ENCODE data around the gene FBXO48. TPM values are rescaled to one million over a fixed set of nuclear protein-coding genes. Genes with fewer than 3 reads are reported as not detected.

FBXO48 gene
- polyA plus RNA-seq, 1 donor: 2.5 TPM

GRCh38 chr2:68438455-68439303 is 28.4 kb downstream of the FBXO48 start:
- Histone ChIP-seq H3K27me3 (ENCODE audit: control insufficient read depth, insufficient read depth, low read length) (peaks cover 3% of the 10 kb centered on the region), H3K4me1 (ENCODE audit: control insufficient read depth, insufficient read depth, low read length) (no peaks in the 10 kb centered on the region), H3K4me3 (ENCODE audit: low read length) (no peak overlapping the region), H3K27ac (ENCODE audit: low read length) (no peak overlapping the region), H3K9me3 (ENCODE audit: control insufficient read depth, low read depth, low read length) (no peaks in the 10 kb centered on the region), H3K36me3 (ENCODE audit: control insufficient read depth, insufficient read depth, low read length) (no peaks in the 10 kb centered on the region)
- 45% methylated on average over 2 of the region's 7 CpGs for WGBS (ENCODE audit: insufficient coverage, low lambda C conversion rate)
- DNase-seq: no peak

- H3K27me3 ChIP-seq (ENCODE audit: control insufficient read depth, insufficient read depth, low read length): peaks cover 3% of the 10 kb centered on the region
- H3K4me1 ChIP-seq (ENCODE audit: control insufficient read depth, insufficient read depth, low read length): no peaks in the 10 kb centered on the region
- no peak for DNase-seq
- H3K4me3 ChIP-seq (ENCODE audit: low read length): no peak overlapping the region
- WGBS (ENCODE audit: insufficient coverage, low lambda C conversion rate): no CpG with 5 or more reads among the region's 4 CpGs
- H3K9me3 ChIP-seq (ENCODE audit: control insufficient read depth, low read depth, low read length): peaks cover 3% of the 10 kb centered on the region
- H3K36me3 ChIP-seq (ENCODE audit: control insufficient read depth, insufficient read depth, low read length): no peaks in the 10 kb centered on the region
- no peak overlapping the region for H3K27ac ChIP-seq (ENCODE audit: low read length)
These were observed 30.8 kb downstream of the FBXO48 start for GRCh38 chr2:68436270-68436669.

- Histone ChIP-seq H3K27ac (ENCODE audit: low read length) (no peak overlapping the region), H3K4me3 (ENCODE audit: low read length) (no peak overlapping the region), H3K4me1 (ENCODE audit: control insufficient read depth, insufficient read depth, low read length) (no peaks in the 10 kb centered on the region), H3K36me3 (ENCODE audit: control insufficient read depth, insufficient read depth, low read length) (no peaks in the 10 kb centered on the region), H3K9me3 (ENCODE audit: control insufficient read depth, low read depth, low read length) (peaks cover 3% of the 10 kb centered on the region), H3K27me3 (ENCODE audit: control insufficient read depth, insufficient read depth, low read length) (peaks cover 3% of the 10 kb centered on the region)
- no peak for DNase-seq
These were observed 31.5 kb downstream of the FBXO48 start for GRCh38 chr2:68435615-68436014.

- no peaks in the 10 kb centered on the region for H3K36me3 ChIP-seq (ENCODE audit: control insufficient read depth, insufficient read depth, low read length)
- no peak overlapping the region for H3K27ac ChIP-seq (ENCODE audit: low read length)
These were observed 32.1 kb downstream of the FBXO48 start for GRCh38 chr2:68434981-68435380.

GRCh38 chr2:68432696-68433658 is 34.1 kb downstream of the FBXO48 start:
- DNase-seq: no peak
- Histone ChIP-seq H3K27ac (ENCODE audit: low read length) (no peak overlapping the region), H3K27me3 (ENCODE audit: control insufficient read depth, insufficient read depth, low read length) (peaks cover 3% of the 10 kb centered on the region), H3K9me3 (ENCODE audit: control insufficient read depth, low read depth, low read length) (peaks cover 3% of the 10 kb centered on the region), H3K4me3 (ENCODE audit: low read length) (no peak overlapping the region), H3K36me3 (ENCODE audit: control insufficient read depth, insufficient read depth, low read length) (no peaks in the 10 kb centered on the region), H3K4me1 (ENCODE audit: control insufficient read depth, insufficient read depth, low read length) (no peaks in the 10 kb centered on the region)
- WGBS (ENCODE audit: insufficient coverage, low lambda C conversion rate): no CpG with 5 or more reads among the region's 14 CpGs

More at GRCh38 chr2:68434981-68435380, 32.1 kb downstream of the FBXO48 start:
- H3K4me3 ChIP-seq (ENCODE audit: low read length): no peak overlapping the region
- no peaks in the 10 kb centered on the region for H3K4me1 ChIP-seq (ENCODE audit: control insufficient read depth, insufficient read depth, low read length)
- DNase-seq: no peak
- H3K9me3 ChIP-seq (ENCODE audit: control insufficient read depth, low read depth, low read length): peaks cover 3% of the 10 kb centered on the region
- H3K27me3 ChIP-seq (ENCODE audit: control insufficient read depth, insufficient read depth, low read length): peaks cover 3% of the 10 kb centered on the region

GRCh38 chr2:68431316-68431972 is 35.6 kb downstream of the FBXO48 start:
- H3K36me3 ChIP-seq (ENCODE audit: control insufficient read depth, insufficient read depth, low read length): no peaks in the 10 kb centered on the region
- peaks cover 3% of the 10 kb centered on the region for H3K27me3 ChIP-seq (ENCODE audit: control insufficient read depth, insufficient read depth, low read length)
- H3K4me1 ChIP-seq (ENCODE audit: control insufficient read depth, insufficient read depth, low read length): no peaks in the 10 kb centered on the region
- no peak overlapping the region for H3K4me3 ChIP-seq (ENCODE audit: low read length)
- H3K27ac ChIP-seq (ENCODE audit: low read length): no peak overlapping the region
- no CpG with 5 or more reads among the region's 8 CpGs for WGBS (ENCODE audit: insufficient coverage, low lambda C conversion rate)
- peaks cover 3% of the 10 kb centered on the region for H3K9me3 ChIP-seq (ENCODE audit: control insufficient read depth, low read depth, low read length)
- no peak for DNase-seq

GRCh38 chr2:68429311-68429826 is 37.7 kb downstream of the FBXO48 start:
- Histone ChIP-seq H3K27me3 (ENCODE audit: control insufficient read depth, insufficient read depth, low read length) (no peaks in the 10 kb centered on the region), H3K36me3 (ENCODE audit: control insufficient read depth, insufficient read depth, low read length) (no peaks in the 10 kb centered on the region), H3K9me3 (ENCODE audit: control insufficient read depth, low read depth, low read length) (peaks cover 3% of the 10 kb centered on the region), H3K27ac (ENCODE audit: low read length) (no peak overlapping the region), H3K4me1 (ENCODE audit: control insufficient read depth, insufficient read depth, low read length) (no peaks in the 10 kb centered on the region), H3K4me3 (ENCODE audit: low read length) (no peak overlapping the region)
- no peak for DNase-seq
- no CpG with 5 or more reads among the region's 7 CpGs for WGBS (ENCODE audit: insufficient coverage, low lambda C conversion rate)

- no peak for DNase-seq
These were observed 38.3 kb downstream of the FBXO48 start for GRCh38 chr2:68428746-68429145.

GRCh38 chr2:68428126-68428525 is 39.0 kb downstream of the FBXO48 start:
- Histone ChIP-seq H3K27ac (ENCODE audit: low read length) (no peak overlapping the region), H3K36me3 (ENCODE audit: control insufficient read depth, insufficient read depth, low read length) (no peaks in the 10 kb centered on the region), H3K9me3 (ENCODE audit: control insufficient read depth, low read depth, low read length) (peaks cover 3% of the 10 kb centered on the region), H3K4me3 (ENCODE audit: low read length) (no peak overlapping the region), H3K27me3 (ENCODE audit: control insufficient read depth, insufficient read depth, low read length) (no peaks in the 10 kb centered on the region), H3K4me1 (ENCODE audit: control insufficient read depth, insufficient read depth, low read length) (no peaks in the 10 kb centered on the region)
- no peak for DNase-seq
- WGBS (ENCODE audit: insufficient coverage, low lambda C conversion rate): 78% methylated on average over 3 of the region's 4 CpGs

More at GRCh38 chr2:68428746-68429145, 38.3 kb downstream of the FBXO48 start:
- H3K27me3 ChIP-seq (ENCODE audit: control insufficient read depth, insufficient read depth, low read length): no peaks in the 10 kb centered on the region
- peaks cover 3% of the 10 kb centered on the region for H3K9me3 ChIP-seq (ENCODE audit: control insufficient read depth, low read depth, low read length)
- no peak overlapping the region for H3K27ac ChIP-seq (ENCODE audit: low read length)
- no CpG with 5 or more reads among the region's 1 CpG for WGBS (ENCODE audit: insufficient coverage, low lambda C conversion rate)
- H3K36me3 ChIP-seq (ENCODE audit: control insufficient read depth, insufficient read depth, low read length): no peaks in the 10 kb centered on the region
- H3K4me3 ChIP-seq (ENCODE audit: low read length): no peak overlapping the region
- H3K4me1 ChIP-seq (ENCODE audit: control insufficient read depth, insufficient read depth, low read length): no peaks in the 10 kb centered on the region
